Esophagus muscularis mucosa (tissue), 4 donors: ENCODE data around the gene AGPS. TPM values are rescaled to one million over a fixed set of nuclear protein-coding genes. Genes with fewer than 3 reads are reported as not detected.

ENCODE experiments used
- DNase-seq: peaks from one replicate; pipeline ENCODE4 v3.0.0-alpha.2; 2017; ENCODE audit errors: extremely low spot score
- H3K27ac ChIP-seq, 4 donors: fragments of 200-600 bp; sonication (generic); replicated peaks in 1 of 4; 1 replicate in 3 of 4; 2 replicates in 1 of 4; pipeline ENCODE4 v1.5.1; 2016 to 2019; ENCODE audit warnings: mild to moderate bottlenecking in 1 of 4
- H3K27me3 ChIP-seq, 4 donors: fragments of 200-600 bp; sonication (generic); one replicate each; pipeline versions ENCODE4 v1.5.1 to v1.6.0; 2016 to 2019
- H3K36me3 ChIP-seq, 4 donors: fragments of 200-600 bp; sonication (generic); one replicate each; pipeline ENCODE4 v1.5.1; 2016 to 2019
- H3K4me1 ChIP-seq, 4 donors: fragments of 200-600 bp; sonication (generic); one replicate each; pipeline ENCODE4 v1.5.1; 2016 to 2019
- H3K4me3 ChIP-seq, 4 donors: fragments of 200-600 bp; sonication (generic); 1 replicate in 2 of 4; 2 replicates in 2 of 4; pipeline ENCODE4 v1.5.1; 2016 to 2019; ENCODE audit warnings: mild to moderate bottlenecking in 4 of 4, moderate library complexity in 1 of 4
- H3K9me3 ChIP-seq, 4 donors: fragments of 200-600 bp; sonication (generic); 1 replicate in 3 of 4; 2 replicates in 1 of 4; pipeline ENCODE4 v1.5.1; 2016 to 2019
- CTCF ChIP-seq, 3 experiments: fragments of 200-600 bp in 2 of 3; fragments of 450-650 bp in 1 of 3; sonication (generic) in 2 of 3; IDR thresholded peaks; one replicate each; pipeline ENCODE4 v1.5.1; 2017 to 2019; ENCODE audit warnings: antibody characterized with exemption in 3 of 3, mild to moderate bottlenecking in 2 of 3, moderate library complexity in 1 of 3
- EP300 ChIP-seq: sonication (generic); formaldehyde crosslinking; IDR thresholded peaks from one replicate; pipeline ENCODE4 v1.6.1; 2017; ENCODE audit warnings: antibody characterized with exemption
- POLR2A ChIP-seq: fragments of 450-650 bp; IDR thresholded peaks from one replicate; pipeline ENCODE4 v1.6.1; 2017; ENCODE audit warnings: antibody characterized with exemption, moderate library complexity, mild to moderate bottlenecking, low read depth
- POLR2AphosphoS5 ChIP-seq, 2 donors: sonication (generic); formaldehyde crosslinking; IDR thresholded peaks; one replicate each; pipeline ENCODE4 v1.6.1; 2017; ENCODE audit warnings: antibody characterized with exemption in 2 of 2
- WGBS: methylation state at CpG from one replicate; pipeline ENCODE4 v1.1.5; 2018; 5-methylcytosine and 5-hydroxymethylcytosine counted together
- intact Hi-C: fragments of 100-400 bp; cut with DNase I; formaldehyde crosslinking; loops from one replicate; pipeline ENCODE4 v1.15.1; 2023
- total RNA-seq, 4 donors: library from RNA; depleted of rRNA; stranded (reverse); fragments of >200 nt; gene quantifications; one replicate each; pipeline versions ENCODE4 v1.1.0 to v1.2.1, GENCODE V29; 2016

Gene AGPS
- total RNA-seq, 4 donors from 2014 or later = 26.3 to 46.1 (median 37.0) TPM

- H3K36me3 ChIP-seq = no peaks in the 10 kb centered on the region
- H3K27ac ChIP-seq = no peak overlapping the region
- TF ChIP-seq POLR2AphosphoS5 (IDR thresholded peaks at IDR 0.05) (no peak), POLR2A (no peak), CTCF (IDR thresholded peaks at IDR 0.05) (no peak), EP300 (no peak)
- no peak for DNase-seq
- WGBS = 84% methylated on average over 6 of the region's 6 CpGs
- intact Hi-C loops = no loop called here
- H3K27me3 ChIP-seq = no peaks in the 10 kb centered on the region
- no peaks in the 10 kb centered on the region for H3K4me1 ChIP-seq
- H3K9me3 ChIP-seq = no peaks in the 10 kb centered on the region
- no peak overlapping the region for H3K4me3 ChIP-seq
Observed at GRCh38 chr2:177584030-177584692, 191.6 kb downstream of the AGPS start.

GRCh38 chr2:177585234-177585863 is 192.8 kb downstream of the AGPS start:
- H3K27me3 ChIP-seq = no peaks in the 10 kb centered on the region
- no peaks in the 10 kb centered on the region for H3K9me3 ChIP-seq
- intact Hi-C loops = no loop called here
- no peaks in the 10 kb centered on the region for H3K4me1 ChIP-seq
- no peak overlapping the region for H3K4me3 ChIP-seq
- DNase-seq = no peak
- 91% methylated on average over 5 of the region's 5 CpGs for WGBS
- TF ChIP-seq EP300 (no peak), CTCF (IDR thresholded peaks at IDR 0.05) (no peak), POLR2A (no peak), POLR2AphosphoS5 (IDR thresholded peaks at IDR 0.05) (no peak)
- H3K27ac ChIP-seq = no peak overlapping the region
- H3K36me3 ChIP-seq = no peaks in the 10 kb centered on the region

GRCh38 chr2:177586154-177586553 is 193.6 kb downstream of the AGPS start:
- TF ChIP-seq POLR2AphosphoS5 (IDR thresholded peaks at IDR 0.05) = no peak
- no peak for TF ChIP-seq POLR2A
- TF ChIP-seq EP300 = no peak
- TF ChIP-seq CTCF (IDR thresholded peaks at IDR 0.05) = no peak
- DNase-seq = no peak
- WGBS = 88% methylated on average over 1 of the region's 1 CpG
- intact Hi-C loops = no loop called here
- Histone ChIP-seq H3K9me3 (no peaks in the 10 kb centered on the region), H3K27me3 (no peaks in the 10 kb centered on the region), H3K4me1 (no peaks in the 10 kb centered on the region), H3K27ac (no peak overlapping the region), H3K4me3 (no peak overlapping the region), H3K36me3 (no peaks in the 10 kb centered on the region)

- no peak for TF ChIP-seq POLR2A
- no peak for TF ChIP-seq POLR2AphosphoS5 (IDR thresholded peaks at IDR 0.05)
- TF ChIP-seq EP300 = no peak
- TF ChIP-seq CTCF (IDR thresholded peaks at IDR 0.05) = no peak
- DNase-seq = no peak
- H3K9me3 ChIP-seq = no peaks in the 10 kb centered on the region
- 94% methylated on average over 1 of the region's 1 CpG for WGBS
- intact Hi-C loops = no loop called here
- no peak overlapping the region for H3K27ac ChIP-seq
- H3K4me1 ChIP-seq = no peaks in the 10 kb centered on the region
- H3K4me3 ChIP-seq = no peak overlapping the region
- H3K27me3 ChIP-seq = no peaks in the 10 kb centered on the region
- no peaks in the 10 kb centered on the region for H3K36me3 ChIP-seq
Observed at GRCh38 chr2:177587371-177587770, 194.8 kb downstream of the AGPS start.
